HL-60 (cell line): ENCODE measurements around the gene LRRC7.

ENCODE experiments used
- DNase-seq, 2 experiments: peaks; one replicate each; pipeline ENCODE4 v3.0.0-alpha.2; 2010 to 2020; ENCODE audit warnings: low read depth in 1 of 2, low spot score in 1 of 2
- H3K27ac ChIP-seq: fragments of 250-450 bp; sonication (Bioruptor Pico); replicated peaks from 2 replicates; pipeline ENCODE4 v1.5.1; 2020; ENCODE audit warnings: mild to moderate bottlenecking, moderate library complexity
- H3K27me3 ChIP-seq: fragments of 250-450 bp; sonication (Bioruptor Pico); 2 replicates; pipeline ENCODE4 v1.5.1; 2021; ENCODE audit warnings: mild to moderate bottlenecking, moderate library complexity; ENCODE audit not compliant: insufficient read depth, poor library complexity, severe bottlenecking
- H3K4me3 ChIP-seq: replicated peaks from 2 replicates; pipeline ENCODE4 v1.5.1; 2011; ENCODE audit warnings: mild to moderate bottlenecking, control low read depth, low read length; ENCODE audit not compliant: insufficient read depth
- GABPA ChIP-seq: IDR thresholded peaks from 2 replicates; pipeline ENCODE4 v1.6.1; 2012; ENCODE audit warnings: low read depth
- POLR2AphosphoS5 ChIP-seq: IDR thresholded peaks from 2 replicates; pipeline ENCODE4 v1.6.1; 2012; ENCODE audit warnings: low read depth
- SPI1 ChIP-seq: IDR thresholded peaks from 2 replicates; pipeline ENCODE4 v1.6.1; 2012; ENCODE audit warnings: low read depth, mild to moderate bottlenecking, borderline replicate concordance
- TF ChIP-seq, protein P1 (sequence below): IDR thresholded peaks from one replicate; pipeline ENCODE4 v1.5.1; 2011; ENCODE audit warnings: low read length, control low read depth, inconsistent platforms; ENCODE audit not compliant: insufficient read depth
- TF ChIP-seq, protein P2 (sequence below): IDR thresholded peaks from 2 replicates; pipeline ENCODE4 v1.6.1; 2012; ENCODE audit warnings: low read depth; ENCODE audit not compliant: insufficient replicate concordance

Gene LRRC7

DNA sequence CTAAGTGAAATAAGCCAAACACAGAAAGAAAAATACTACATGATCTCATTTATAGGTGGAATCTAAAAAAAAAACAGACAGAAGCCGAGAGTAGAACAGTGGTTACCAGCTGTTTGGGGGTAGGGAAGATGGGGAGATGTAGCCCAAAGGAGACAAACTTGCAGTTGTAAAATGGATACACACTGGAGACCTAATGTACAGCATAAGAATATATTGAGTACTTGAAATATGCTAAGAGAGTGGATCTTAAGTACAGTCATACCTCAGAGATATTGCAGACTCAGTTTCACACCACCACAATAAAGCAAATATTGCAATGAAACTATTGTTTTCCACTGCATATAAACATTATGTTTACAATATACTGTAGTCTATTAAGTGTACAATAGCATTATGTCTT, 320.9 kb downstream of the LRRC7 start:
- Histone ChIP-seq H3K27me3 (no peaks in the 10 kb centered on the region), H3K4me3 (no peak overlapping the region), H3K27ac (no peak overlapping the region)
- TF ChIP-seq, protein P1, sequence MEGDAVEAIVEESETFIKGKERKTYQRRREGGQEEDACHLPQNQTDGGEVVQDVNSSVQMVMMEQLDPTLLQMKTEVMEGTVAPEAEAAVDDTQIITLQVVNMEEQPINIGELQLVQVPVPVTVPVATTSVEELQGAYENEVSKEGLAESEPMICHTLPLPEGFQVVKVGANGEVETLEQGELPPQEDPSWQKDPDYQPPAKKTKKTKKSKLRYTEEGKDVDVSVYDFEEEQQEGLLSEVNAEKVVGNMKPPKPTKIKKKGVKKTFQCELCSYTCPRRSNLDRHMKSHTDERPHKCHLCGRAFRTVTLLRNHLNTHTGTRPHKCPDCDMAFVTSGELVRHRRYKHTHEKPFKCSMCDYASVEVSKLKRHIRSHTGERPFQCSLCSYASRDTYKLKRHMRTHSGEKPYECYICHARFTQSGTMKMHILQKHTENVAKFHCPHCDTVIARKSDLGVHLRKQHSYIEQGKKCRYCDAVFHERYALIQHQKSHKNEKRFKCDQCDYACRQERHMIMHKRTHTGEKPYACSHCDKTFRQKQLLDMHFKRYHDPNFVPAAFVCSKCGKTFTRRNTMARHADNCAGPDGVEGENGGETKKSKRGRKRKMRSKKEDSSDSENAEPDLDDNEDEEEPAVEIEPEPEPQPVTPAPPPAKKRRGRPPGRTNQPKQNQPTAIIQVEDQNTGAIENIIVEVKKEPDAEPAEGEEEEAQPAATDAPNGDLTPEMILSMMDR = no peak
- TF ChIP-seq, protein P2, sequence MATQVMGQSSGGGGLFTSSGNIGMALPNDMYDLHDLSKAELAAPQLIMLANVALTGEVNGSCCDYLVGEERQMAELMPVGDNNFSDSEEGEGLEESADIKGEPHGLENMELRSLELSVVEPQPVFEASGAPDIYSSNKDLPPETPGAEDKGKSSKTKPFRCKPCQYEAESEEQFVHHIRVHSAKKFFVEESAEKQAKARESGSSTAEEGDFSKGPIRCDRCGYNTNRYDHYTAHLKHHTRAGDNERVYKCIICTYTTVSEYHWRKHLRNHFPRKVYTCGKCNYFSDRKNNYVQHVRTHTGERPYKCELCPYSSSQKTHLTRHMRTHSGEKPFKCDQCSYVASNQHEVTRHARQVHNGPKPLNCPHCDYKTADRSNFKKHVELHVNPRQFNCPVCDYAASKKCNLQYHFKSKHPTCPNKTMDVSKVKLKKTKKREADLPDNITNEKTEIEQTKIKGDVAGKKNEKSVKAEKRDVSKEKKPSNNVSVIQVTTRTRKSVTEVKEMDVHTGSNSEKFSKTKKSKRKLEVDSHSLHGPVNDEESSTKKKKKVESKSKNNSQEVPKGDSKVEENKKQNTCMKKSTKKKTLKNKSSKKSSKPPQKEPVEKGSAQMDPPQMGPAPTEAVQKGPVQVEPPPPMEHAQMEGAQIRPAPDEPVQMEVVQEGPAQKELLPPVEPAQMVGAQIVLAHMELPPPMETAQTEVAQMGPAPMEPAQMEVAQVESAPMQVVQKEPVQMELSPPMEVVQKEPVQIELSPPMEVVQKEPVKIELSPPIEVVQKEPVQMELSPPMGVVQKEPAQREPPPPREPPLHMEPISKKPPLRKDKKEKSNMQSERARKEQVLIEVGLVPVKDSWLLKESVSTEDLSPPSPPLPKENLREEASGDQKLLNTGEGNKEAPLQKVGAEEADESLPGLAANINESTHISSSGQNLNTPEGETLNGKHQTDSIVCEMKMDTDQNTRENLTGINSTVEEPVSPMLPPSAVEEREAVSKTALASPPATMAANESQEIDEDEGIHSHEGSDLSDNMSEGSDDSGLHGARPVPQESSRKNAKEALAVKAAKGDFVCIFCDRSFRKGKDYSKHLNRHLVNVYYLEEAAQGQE = no peak
- no peak for TF ChIP-seq SPI1
- no peak for TF ChIP-seq POLR2AphosphoS5
- TF ChIP-seq GABPA = no peak
- no peak for DNase-seq

DNA sequence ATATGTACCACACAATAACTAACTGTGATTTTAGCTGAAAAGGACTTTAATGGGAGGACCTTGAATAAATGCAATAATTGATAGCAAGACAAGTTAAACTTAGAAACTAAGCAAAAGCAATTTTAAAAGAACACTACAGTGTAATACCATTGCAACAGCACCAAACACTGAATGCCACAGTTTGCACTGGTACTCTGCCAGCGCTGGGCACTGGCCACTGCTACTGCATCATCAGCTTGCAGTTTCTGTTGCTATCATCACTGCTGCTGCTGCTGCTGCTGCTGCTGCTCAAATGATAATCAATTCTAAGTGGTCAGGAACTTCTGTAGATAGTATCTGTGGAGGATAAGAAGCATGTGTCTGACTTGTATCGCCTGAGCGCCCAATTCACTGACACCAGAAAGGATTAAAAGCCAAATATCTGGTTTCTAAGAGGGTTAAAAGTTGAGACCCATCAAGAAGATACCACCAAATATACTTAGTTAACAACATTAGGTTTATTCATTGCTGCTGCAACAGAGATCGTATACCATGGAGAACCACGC, 330.8 kb downstream of the LRRC7 start:
- Histone ChIP-seq H3K4me3 (no peak overlapping the region), H3K27ac (no peak overlapping the region), H3K27me3 (no peaks in the 10 kb centered on the region)
- no peak for DNase-seq
- TF ChIP-seq, protein P2 = no peak
- TF ChIP-seq POLR2AphosphoS5 = no peak
- TF ChIP-seq, protein P1 = no peak
- no peak for TF ChIP-seq SPI1

DNA sequence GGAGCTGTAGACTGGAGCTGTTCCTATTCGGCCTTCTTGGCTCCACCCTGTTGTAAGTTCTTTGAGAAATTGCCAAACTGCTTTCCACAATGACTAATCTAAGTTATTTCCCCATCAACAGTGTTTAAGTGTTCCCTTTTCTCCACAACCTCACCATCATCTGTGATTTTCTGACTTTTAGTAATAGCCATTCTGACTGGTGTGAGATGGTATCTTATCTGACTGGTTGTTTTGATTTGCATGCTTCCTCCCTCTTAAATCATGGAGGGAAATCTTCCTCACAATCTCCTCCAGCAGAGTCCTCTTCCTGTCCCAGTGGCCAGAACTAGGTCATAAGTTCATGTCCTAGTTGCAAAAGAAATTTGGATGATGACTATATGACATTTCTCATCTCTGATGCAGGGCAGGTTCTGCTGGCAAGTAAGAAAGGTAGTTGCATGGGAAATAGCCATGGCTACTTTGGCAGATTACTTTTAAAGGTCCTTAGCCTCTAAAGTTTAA, 343.6 kb downstream of the LRRC7 start:
- no peak overlapping the region for H3K4me3 ChIP-seq
- H3K27ac ChIP-seq = no peak overlapping the region
- TF ChIP-seq SPI1 = peak; percentile 35; the same call in 1 of the 2 replicates
- TF ChIP-seq, protein P2 = no peak
- H3K27me3 ChIP-seq = no peaks in the 10 kb centered on the region
- peak; percentile 20 to 51 for DNase-seq
